GM06990 (cell line): ENCODE data around the gene STK39.

Source experiments
- DNase-seq: peaks from one replicate; pipeline ENCODE4 v3.0.0-alpha.2; 2011; ENCODE audit not compliant: insufficient read length; ENCODE audit errors: extremely low read depth
- H3K27me3 ChIP-seq: replicated peaks from 2 replicates; pipeline ENCODE4 v1.6.0; 2011; ENCODE audit warnings: low read length; ENCODE audit not compliant: control insufficient read depth, insufficient read depth
- H3K36me3 ChIP-seq: 2 replicates; pipeline ENCODE4 v1.5.1; 2011; ENCODE audit warnings: low read length; ENCODE audit not compliant: control insufficient read depth, insufficient read depth
- H3K4me3 ChIP-seq: replicated peaks from 2 replicates; pipeline ENCODE4 v1.5.1; 2011; ENCODE audit warnings: low read depth, mild to moderate bottlenecking, control low read depth, low read length
- CTCF ChIP-seq: IDR thresholded peaks from 2 replicates; pipeline ENCODE4 v1.5.1; 2011; ENCODE audit warnings: low read length, control low read depth, mild to moderate bottlenecking, inconsistent platforms; ENCODE audit not compliant: insufficient read depth, poor library complexity, severe bottlenecking

The STK39 gene

GRCh38 chr2:167972020-167972419, 275.4 kb downstream of the STK39 start:
- H3K4me3 ChIP-seq, result no peak overlapping the region
- H3K27me3 ChIP-seq, result no peaks in the 10 kb centered on the region
- no peak for TF ChIP-seq CTCF
- no peaks in the 10 kb centered on the region for H3K36me3 ChIP-seq
- DNase-seq, result no peak

GRCh38 chr2:167966937-167967913, 280.2 kb downstream of the STK39 start:
- Histone ChIP-seq H3K4me3 (no peak overlapping the region), H3K36me3 (no peaks in the 10 kb centered on the region), H3K27me3 (no peaks in the 10 kb centered on the region)
- DNase-seq, result no peak
- TF ChIP-seq CTCF, result no peak

GRCh38 chr2:167965907-167966761, 281.3 kb downstream of the STK39 start:
- Histone ChIP-seq H3K27me3 (no peaks in the 10 kb centered on the region), H3K4me3 (no peak overlapping the region), H3K36me3 (no peaks in the 10 kb centered on the region)
- TF ChIP-seq CTCF, result no peak
- DNase-seq, result no peak

GRCh38 chr2:167964650-167965413, 282.6 kb downstream of the STK39 start:
- Histone ChIP-seq H3K27me3 (no peaks in the 10 kb centered on the region), H3K4me3 (no peak overlapping the region), H3K36me3 (no peaks in the 10 kb centered on the region)
- TF ChIP-seq CTCF, result peak; percentile 24
- DNase-seq, result no peak

GRCh38 chr2:167963899-167964649, 283.3 kb downstream of the STK39 start:
- Histone ChIP-seq H3K36me3 (no peaks in the 10 kb centered on the region), H3K27me3 (no peaks in the 10 kb centered on the region), H3K4me3 (no peak overlapping the region)
- no peak for TF ChIP-seq CTCF
- DNase-seq, result no peak
